Measurements from ENCODE around the gene UNC13C. TPM values are rescaled to one million over a fixed set of nuclear protein-coding genes. Genes with fewer than 3 reads are reported as not detected.

The UNC13C gene
- total RNA-seq, 4 donors from 2014 or later = 0.04 to 0.24 (median 0.22) TPM

GRCh38 chr15:54017959-54018358, 39.7 kb downstream of the UNC13C start:
- no peaks in the 10 kb centered on the region for H3K36me3 ChIP-seq
- 71% methylated on average over 3 of the region's 3 CpGs for WGBS
- H3K27ac ChIP-seq = no peak overlapping the region

GRCh38 chr15:54026258-54026657, 48.0 kb downstream of the UNC13C start:
- no peak for TF ChIP-seq EP300 (IDR thresholded peaks at IDR 0.05)
- TF ChIP-seq POLR2AphosphoS5 (IDR thresholded peaks at IDR 0.05) = no peak
- Histone ChIP-seq H3K36me3 (no peaks in the 10 kb centered on the region), H3K27me3 (no peaks in the 10 kb centered on the region), H3K27ac (no peak overlapping the region), H3K9me3 (no peaks in the 10 kb centered on the region), H3K4me1 (no peaks in the 10 kb centered on the region), H3K4me3 (no peak overlapping the region)
- DNase-seq (ENCODE audit: low spot score in 2 of 2) = no peak
- 87% methylated on average over 3 of the region's 3 CpGs for WGBS

More at GRCh38 chr15:54017959-54018358, 39.7 kb downstream of the UNC13C start:
- TF ChIP-seq POLR2A (IDR thresholded peaks at IDR 0.05) (no peak), EP300 (IDR thresholded peaks at IDR 0.05) (no peak), CTCF (IDR thresholded peaks at IDR 0.05) (no peak), POLR2AphosphoS5 (IDR thresholded peaks at IDR 0.05) (no peak)
- Histone ChIP-seq H3K4me3 (no peak overlapping the region), H3K9me3 (no peaks in the 10 kb centered on the region), H3K4me1 (no peaks in the 10 kb centered on the region), H3K27me3 (no peaks in the 10 kb centered on the region)
- DNase-seq (ENCODE audit: low spot score in 2 of 2) = no peak

GRCh38 chr15:54026891-54027290, 48.6 kb downstream of the UNC13C start:
- Histone ChIP-seq H3K4me1 (no peaks in the 10 kb centered on the region), H3K27ac (no peak overlapping the region), H3K36me3 (no peaks in the 10 kb centered on the region), H3K4me3 (no peak overlapping the region), H3K27me3 (no peaks in the 10 kb centered on the region), H3K9me3 (no peaks in the 10 kb centered on the region)
- TF ChIP-seq CTCF (IDR thresholded peaks at IDR 0.05) (no peak), POLR2A (IDR thresholded peaks at IDR 0.05) (no peak), EP300 (IDR thresholded peaks at IDR 0.05) (no peak), POLR2AphosphoS5 (IDR thresholded peaks at IDR 0.05) (no peak)
- 37% methylated on average over 2 of the region's 2 CpGs for WGBS
- no peak for DNase-seq (ENCODE audit: low spot score in 2 of 2)

GRCh38 chr15:54029081-54029480, 50.8 kb downstream of the UNC13C start:
- Histone ChIP-seq H3K27ac (no peak overlapping the region), H3K36me3 (no peaks in the 10 kb centered on the region), H3K4me3 (no peak overlapping the region), H3K4me1 (no peaks in the 10 kb centered on the region), H3K9me3 (no peaks in the 10 kb centered on the region), H3K27me3 (no peaks in the 10 kb centered on the region)
- 44% methylated on average over 3 of the region's 3 CpGs for WGBS
- no peak for DNase-seq (ENCODE audit: low spot score in 2 of 2)
- TF ChIP-seq POLR2A (IDR thresholded peaks at IDR 0.05) = no peak
- TF ChIP-seq EP300 (IDR thresholded peaks at IDR 0.05) = no peak
- no peak for TF ChIP-seq CTCF (IDR thresholded peaks at IDR 0.05)
- no peak for TF ChIP-seq POLR2AphosphoS5 (IDR thresholded peaks at IDR 0.05)

GRCh38 chr15:54032066-54032465, 53.8 kb downstream of the UNC13C start:
- no peaks in the 10 kb centered on the region for H3K4me1 ChIP-seq
- no peak for TF ChIP-seq POLR2A (IDR thresholded peaks at IDR 0.05)
- 84% methylated on average over 4 of the region's 4 CpGs for WGBS
- H3K9me3 ChIP-seq = no peaks in the 10 kb centered on the region
- no peaks in the 10 kb centered on the region for H3K36me3 ChIP-seq
- no peak for DNase-seq (ENCODE audit: low spot score in 2 of 2)
- H3K4me3 ChIP-seq = no peak overlapping the region
- H3K27ac ChIP-seq = no peak overlapping the region
- H3K27me3 ChIP-seq = no peaks in the 10 kb centered on the region

GRCh38 chr15:54033356-54033860, 55.2 kb downstream of the UNC13C start:
- DNase-seq (ENCODE audit: low spot score in 2 of 2) = no peak
- H3K27ac ChIP-seq = no peak overlapping the region
- no peaks in the 10 kb centered on the region for H3K27me3 ChIP-seq
- TF ChIP-seq CTCF (IDR thresholded peaks at IDR 0.05) (no peak), POLR2A (IDR thresholded peaks at IDR 0.05) (no peak), POLR2AphosphoS5 (IDR thresholded peaks at IDR 0.05) (no peak), EP300 (IDR thresholded peaks at IDR 0.05) (no peak)
- H3K36me3 ChIP-seq = no peaks in the 10 kb centered on the region
- no peaks in the 10 kb centered on the region for H3K9me3 ChIP-seq
- WGBS = 30% methylated on average over 3 of the region's 3 CpGs
- no peak overlapping the region for H3K4me3 ChIP-seq
- H3K4me1 ChIP-seq = no peaks in the 10 kb centered on the region
